Hematopoietic multipotent progenitor cell (in vitro differentiated cells): ENCODE results near the gene VEPH1. TPM values are rescaled to one million over a fixed set of nuclear protein-coding genes. Genes with fewer than 3 reads are reported as not detected.
"Not testable (repeated sequence)": the region's sequence is repeated elsewhere in the genome, so short reads cannot be mapped to it uniquely, and the experiment has no call there.

ENCODE experiments used
- DNase-seq, 3 donors: peaks; one replicate each; pipeline ENCODE4 v3.0.0-alpha.2; 2011 to 2015; ENCODE audit warnings: low read depth in 2 of 3, low spot score in 2 of 3
- total RNA-seq: library from RNA; depleted of rRNA; stranded (reverse); fragments of >200 nt; gene quantifications from one replicate; pipeline ENCODE4 v1.2.3, GENCODE V29; 2012

VEPH1 gene
- total RNA-seq, 1 donor = 0.27 TPM

DNA sequence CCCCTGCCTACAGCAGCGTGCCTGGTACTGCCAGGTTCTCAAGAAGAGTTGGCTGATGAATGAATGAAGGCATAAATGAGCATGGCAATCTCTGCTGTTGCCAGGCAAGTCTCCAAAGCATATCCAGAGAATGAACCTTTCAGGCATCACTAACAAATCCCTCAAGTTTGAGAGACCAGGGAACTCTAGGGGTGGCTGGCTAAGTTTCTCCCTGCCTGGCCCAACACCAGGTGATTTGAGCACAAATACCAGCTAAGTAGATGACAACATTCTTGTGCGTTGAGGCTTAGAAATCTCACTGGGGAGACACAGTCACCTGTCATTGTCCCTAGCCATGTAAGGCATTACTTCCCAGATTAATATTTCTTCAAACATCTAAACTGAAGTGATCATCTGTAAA is 147.9 kb downstream of the VEPH1 start:
- DNase-seq = no peak

DNA sequence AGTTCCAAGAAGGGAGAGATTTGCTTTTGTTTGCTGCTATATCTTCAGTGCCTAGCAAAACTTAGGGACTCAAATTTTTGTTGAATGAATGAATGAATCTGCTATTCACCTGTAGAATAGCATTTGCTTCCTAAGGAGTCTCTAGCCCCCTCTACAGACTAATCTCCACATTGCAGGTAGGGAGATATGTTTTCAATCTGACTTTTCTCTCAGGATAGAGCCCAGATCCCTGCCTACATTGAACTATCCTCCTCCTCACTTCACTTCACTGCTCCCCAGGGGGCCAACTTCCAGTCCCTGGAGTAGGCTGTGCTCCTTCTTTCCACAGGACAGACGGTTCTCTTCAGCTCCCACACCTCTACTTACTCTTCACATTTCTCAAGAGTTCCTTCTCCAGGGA is 148.5 kb downstream of the VEPH1 start:
- peak in 1 of 3 donors; percentile 12 for DNase-seq

DNA sequence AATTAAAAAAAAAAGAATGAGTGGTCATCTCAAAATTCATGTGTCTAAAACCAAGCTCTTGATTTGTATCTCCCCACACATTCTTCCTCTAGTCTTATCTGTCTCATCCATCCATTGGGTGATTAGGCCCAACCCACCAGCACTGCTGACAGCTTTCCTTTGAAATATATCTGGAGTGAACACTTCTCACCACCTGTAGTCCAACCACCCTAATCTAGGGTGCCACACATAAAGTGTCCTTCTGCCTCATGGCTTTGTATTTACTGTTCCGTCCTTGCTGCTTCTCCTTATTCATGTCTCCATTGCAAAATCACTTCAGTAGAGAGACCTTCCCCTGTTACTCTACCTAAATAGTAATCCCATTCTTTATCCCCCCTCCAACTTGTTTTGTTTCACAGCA is 149.0 kb downstream of the VEPH1 start:
- peak in 2 of 3 donors; percentile 14 to 65 for DNase-seq

DNA sequence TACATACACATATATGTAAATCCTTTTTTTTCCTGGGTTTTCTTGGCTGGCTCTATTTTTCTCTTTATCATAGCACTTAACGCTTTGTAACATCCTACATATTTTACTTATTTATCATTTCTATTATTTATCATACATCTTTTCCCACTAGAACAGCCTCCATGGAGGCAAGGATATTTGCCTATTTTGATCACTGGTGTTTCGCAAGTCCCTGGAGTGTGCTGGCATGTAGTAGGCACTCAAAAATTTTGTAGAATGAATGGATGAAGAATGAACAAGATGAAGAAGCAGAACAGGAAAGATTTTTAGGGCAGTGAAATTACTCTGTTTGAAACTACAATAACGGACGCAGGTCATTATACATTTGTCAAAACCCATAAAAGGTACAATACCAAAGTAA is 149.6 kb downstream of the VEPH1 start:
- no peak for DNase-seq

DNA sequence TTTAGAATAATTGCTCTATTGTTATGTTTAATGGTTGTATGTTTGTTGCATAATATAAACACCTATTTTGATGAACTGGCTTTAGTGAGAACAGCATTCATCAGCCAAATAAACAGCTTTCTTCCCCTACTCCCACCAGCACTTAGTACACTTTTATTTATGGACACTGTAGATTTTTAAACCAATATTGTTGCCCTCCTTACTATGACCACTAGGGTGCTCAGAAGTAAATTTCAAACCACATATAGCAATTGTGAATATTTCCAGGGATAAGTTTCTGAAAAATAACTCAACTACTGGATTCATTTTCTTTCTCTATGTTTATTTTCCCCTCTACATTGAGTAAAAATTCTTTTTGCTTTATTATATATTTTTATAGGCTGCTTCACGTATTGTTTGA is 151.2 kb downstream of the VEPH1 start:
- no peak for DNase-seq

DNA sequence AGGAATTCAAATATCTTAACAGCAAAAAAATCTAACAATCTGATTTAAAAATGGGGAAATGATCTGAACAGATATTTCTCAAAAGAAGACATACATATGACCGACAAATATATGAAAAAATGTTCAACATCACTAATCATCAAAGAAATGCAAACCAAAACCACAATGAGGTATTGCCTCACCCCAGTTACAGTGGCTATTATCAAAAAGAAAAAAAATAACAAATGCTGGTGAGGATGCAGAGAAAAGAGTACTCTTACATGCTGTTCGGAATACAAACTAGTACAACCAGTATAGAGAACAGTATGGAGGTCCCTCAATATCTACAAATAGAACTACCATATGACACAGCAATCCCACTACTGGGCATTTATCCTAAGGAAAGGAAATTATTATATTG is 152.6 kb downstream of the VEPH1 start:
- DNase-seq = not testable (repeated sequence)

DNA sequence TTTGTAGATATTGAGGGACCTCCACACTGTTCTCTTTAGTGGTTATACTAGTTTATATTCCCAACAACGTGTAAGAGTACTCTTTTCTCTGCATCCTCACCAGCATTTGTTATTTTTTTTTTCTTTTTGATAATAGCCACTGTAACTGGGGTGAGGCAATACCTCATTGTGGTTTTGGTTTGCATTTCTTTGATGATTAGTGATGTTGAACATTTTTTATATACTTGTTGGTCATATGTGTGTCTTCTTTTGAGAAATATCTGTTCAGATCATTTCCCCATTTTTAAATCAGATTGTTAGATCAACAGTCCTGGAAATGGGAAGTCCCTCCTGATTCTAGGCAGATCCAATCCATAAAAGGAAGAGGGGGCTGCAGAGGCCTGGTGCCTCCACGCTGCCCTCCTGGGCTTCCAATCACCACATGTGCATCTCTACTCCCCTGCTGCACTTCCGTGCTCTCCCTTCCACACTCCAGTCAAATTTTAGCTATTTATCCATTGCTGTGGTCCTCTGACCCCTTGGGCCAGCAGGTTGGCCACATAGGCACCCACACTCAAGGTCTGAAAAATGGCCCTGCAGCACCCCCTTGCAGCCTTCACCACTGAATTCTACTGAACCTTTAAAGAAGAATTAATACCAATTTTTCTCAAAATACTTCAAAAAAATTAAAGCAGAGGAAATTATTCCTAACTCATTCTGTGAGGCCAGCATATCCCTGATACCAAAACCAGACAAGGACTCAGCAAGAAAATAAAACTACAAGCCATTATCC is 154.7 kb downstream of the VEPH1 start:
- DNase-seq = not testable (repeated sequence)

DNA sequence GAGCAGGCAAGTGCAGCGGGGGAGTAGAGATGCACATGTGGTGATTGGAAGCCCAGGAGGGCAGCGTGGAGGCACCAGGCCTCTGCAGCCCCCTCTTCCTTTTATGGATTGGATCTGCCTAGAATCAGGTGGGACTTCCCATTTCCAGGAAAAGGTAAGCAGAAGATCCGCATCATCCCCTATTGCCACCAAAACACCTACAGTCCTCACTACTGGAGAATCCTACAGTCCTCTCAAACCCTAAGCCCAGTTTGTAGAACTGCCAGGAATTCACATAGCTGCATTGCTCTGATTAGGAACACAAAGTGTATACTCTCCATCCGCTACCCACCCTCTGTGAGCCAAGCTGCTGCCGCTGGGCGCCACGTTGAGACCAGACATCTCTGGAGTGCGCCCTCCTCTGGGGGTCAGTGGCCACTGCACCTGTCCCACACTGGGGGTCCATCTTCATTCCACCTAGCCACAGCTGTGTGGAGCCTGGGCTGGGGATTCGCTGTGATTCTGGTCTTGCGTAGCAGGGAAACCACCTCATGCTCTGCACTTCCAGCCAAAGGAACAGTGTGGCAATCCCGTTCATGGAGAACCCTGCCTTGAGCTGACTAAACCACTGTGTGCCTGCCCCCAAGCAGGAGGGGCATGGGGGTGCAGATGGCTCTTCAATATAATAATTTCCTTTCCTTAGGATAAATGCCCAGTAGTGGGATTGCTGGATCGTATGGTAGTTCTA is 155.5 kb downstream of the VEPH1 start:
- no peak for DNase-seq

DNA sequence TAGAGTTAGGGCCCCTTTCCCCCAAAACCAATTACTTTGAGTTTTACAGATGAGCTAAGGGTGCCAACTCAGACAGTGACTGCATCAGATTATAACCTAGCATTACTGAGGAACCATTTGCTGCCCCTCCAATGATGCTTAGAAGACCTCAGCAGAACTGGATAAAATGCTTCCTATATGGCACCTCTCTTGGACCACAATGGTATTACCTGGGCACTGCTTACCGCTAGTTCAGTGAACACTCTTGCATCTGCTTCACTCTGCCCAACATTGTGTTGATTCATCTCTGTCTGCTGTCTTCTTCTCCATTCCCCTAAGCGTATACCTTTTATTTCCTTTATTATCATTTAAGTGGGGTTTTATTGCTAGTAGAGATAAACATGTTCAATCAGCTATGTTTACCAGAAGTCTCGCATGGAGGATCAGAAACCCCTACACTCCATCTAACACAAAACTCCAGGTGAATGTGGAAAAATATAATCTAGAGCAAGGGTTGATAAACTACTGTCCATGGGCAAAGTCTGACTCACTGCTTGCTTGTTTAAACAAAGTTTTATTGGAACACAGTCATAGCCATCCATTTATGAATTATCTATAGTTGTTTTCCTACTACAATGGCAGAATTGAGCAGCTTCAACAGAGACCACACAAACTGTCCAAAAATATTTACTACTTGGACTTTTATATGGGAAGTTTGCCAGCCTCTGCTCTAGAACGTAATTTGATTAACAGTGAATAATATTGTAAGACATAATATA is 166.8 kb downstream of the VEPH1 start:
- DNase-seq = no peak

DNA sequence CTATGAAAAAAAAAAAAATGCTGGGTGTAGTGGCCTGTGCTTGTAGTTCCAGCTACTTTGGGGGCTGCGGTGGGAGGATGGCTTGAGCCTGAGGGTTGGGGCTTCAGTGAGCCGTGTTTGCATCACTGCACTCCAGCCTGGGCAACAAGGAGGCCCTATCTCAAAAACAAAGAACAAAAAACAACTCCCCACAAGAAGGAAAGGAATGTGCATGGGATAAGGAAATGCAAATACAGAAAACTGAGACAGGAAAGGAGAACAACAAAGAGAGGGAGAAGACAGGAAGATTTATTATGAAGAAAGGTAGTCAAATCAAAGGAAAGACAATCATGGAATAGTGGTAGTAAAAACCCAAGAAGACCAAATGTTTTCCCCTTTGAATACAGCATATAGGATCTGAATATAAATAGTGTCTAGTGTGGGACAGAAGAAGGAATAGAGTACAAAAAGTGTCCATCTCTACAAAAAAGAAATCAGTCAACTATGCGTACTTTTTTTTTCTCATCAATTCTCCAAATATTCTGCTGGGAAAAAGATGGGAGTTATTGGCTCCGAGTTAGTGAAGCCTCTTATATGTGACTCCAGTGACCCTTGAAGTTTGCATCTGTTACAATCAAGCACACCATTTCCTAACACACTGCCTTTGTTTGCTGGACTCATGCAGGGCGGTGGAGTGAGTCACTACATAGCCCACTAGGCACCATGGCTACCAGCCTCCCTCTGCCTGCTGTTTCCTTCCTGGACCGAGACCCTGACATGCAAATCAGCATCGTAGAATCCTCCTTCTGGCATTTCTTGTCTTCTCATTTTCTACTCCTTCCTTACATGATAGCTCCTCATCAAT is 167.8 kb downstream of the VEPH1 start:
- DNase-seq = no peak

DNA sequence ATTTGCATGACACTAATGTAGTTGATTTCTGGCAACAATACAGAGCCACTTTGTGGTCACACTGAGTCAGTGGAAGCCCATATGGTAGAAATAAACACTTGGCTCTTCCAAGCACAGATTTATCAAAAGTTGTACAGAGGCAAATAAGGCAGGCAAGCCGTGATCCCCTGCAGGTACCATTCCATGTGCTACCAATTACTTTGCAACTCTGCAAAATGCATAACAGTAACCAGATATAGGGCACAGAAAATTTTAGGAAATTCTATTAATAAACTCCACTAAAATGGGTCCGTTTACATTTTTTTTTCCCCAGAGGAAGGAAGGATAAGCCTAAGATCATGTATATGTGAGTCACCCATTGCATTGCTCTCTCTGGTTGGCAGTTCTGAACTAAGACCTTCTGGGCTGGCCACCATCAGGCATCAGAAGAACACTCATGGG is 169.6 kb downstream of the VEPH1 start:
- DNase-seq = no peak

DNA sequence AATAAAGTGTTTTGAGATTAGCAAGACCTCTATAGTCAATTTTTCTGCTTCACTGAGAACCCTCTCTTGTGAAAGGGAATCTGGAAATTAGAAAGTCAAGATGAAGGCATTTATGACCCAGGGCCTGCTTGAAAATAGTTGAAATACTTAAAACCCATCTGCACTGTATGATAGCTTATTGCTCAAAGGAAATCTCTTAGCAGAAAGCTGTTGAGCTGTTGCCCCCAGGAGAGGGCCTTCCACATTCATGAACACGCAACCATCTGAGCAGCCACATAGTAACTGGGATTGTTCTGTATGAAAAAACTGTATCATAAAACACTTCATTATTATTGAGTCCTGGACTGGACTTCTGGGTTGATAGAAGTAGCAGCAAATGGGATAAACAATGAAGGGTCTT is 173.0 kb downstream of the VEPH1 start:
- DNase-seq = no peak

DNA sequence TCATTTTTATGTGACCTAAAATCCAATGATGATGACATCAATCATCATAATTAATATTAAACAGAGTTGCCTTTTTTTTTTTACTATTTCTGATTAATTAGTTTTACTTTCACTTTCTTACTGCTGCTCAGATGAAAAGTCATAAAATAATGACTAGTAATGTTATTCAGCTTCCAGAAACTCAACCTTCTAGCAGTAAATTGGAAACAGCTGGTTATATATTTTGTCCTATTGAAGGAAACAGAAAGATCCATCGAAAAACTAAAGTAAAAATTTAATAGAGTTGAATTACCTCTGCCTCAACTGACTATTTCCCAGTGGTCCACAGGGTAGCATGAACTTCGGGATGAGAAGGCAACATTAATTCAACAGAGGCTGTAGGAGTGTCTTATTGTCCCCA is 173.7 kb downstream of the VEPH1 start:
- DNase-seq = no peak

DNA sequence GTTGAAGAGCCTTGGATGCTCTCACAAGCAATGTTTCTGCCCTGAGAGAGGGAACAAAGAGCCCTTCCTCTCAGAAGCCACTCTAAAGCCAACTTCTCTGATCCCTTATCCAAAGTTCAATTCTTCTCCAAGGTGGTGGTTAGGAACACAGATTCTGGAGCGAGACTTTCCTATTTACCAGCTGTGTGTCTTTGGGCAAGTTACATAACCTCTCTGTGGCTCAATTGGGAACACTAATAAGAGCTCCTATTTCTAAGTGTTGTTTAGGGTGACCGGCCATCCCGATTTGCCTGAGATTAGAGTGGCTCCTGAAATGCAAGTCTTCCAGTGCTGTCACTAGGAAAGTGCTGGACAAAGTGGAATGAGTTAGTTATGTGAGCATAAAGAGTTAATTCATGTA is 175.4 kb downstream of the VEPH1 start:
- no peak for DNase-seq

DNA sequence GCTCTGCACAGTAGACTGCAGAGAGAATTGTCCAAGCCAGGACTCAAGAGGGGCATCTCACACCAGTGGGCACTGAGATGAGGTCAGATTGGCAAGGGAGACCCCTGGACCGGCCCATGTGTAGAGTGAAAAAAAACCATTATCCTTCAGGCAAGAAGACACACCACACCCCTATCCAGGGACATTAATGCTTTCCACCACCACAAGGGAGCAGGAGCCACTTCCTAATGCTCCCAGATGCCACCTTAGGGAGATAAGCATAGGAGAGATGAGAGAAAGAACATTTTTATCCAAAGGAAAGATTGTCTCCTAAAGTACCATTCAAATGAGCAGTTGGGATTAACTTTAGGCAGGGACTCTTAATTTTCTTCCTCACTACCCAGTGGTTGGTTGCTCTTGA is 176.2 kb downstream of the VEPH1 start:
- DNase-seq = no peak

DNA sequence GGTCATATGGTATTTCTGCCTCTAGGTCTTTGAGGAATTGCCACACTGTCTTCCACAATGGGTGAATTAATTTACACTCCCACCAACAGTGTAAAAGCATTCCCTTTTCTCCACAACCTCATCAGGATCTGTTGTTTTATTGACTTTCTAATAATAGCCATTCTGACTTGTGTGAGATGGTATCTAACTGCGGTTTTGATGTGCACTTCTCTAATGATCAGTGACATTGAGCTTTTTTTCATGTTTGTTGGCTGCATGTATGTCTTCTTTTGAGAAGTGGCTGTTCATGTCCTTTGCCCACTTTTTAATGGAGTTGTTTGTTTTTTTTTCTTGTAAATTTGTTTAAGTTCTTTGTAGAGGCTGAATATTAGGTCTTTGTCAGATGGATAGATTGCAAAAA is 178.3 kb downstream of the VEPH1 start:
- DNase-seq = not testable (repeated sequence)

DNA sequence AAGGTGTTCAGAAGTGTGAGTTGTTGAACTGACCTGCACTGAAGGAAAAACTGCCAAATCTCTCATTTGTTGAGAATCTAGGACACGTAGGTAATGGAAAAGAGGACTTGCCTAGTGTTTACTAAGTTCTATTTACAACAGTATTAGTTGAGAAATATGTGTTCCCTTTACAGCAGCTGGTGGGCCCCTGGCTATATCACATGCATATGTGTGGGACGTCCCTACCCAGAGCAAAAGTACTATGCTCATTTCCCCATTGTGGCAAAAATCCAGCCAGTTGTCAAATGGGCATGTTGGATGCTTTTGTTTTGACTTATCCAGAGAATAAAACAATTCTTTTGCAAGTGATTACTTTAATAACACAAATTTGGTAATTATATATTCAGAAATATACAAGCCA is 179.9 kb downstream of the VEPH1 start:
- DNase-seq = no peak

DNA sequence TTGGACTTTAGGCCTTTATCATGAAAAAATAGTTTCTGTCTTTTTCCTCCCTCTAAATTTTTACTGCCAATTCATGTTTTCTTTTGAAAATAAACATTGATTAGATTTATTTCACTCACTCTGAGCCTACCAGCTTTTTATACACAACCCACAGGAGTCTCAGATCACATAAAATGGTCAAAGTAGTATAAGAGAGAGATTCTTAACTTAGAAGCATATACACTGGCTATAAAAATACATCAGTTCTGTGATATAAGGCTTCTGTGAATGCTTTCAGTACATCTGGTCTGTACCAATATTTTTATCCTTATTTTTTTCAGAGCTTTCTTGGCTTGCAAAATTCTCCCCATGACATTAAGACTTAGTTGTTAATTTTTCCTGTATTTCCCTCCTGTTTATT is 183.5 kb downstream of the VEPH1 start:
- no peak for DNase-seq

DNA sequence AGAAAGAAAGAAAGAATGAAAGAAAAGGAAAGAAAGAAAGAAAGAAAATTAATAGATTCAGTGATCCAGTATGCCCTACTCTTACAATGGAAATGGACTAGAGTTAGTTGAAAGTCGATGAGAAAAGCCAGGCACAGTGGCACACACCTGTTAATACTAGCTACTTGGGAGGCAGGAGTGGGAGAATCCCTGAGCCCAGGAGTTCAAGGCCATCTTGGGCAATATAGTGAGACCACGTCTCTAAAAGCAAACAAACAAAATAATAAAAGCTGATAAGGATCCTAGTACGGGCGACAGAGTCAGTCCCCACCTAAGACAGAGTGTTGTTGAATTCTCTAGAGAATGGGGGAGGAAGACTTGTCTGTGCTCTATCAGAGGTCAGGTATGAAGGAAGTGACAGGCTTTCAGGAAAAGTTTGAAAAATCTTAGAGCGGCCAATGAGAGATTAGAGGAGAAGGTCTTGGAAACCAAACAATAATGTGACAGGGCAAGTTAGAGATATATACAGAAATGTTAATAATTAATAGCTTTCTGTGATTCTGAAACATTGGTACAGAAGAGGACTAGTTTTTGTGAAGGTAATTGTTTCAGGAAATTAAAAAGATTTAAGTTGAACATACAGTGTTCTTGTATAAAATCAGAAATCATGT is 184.5 kb downstream of the VEPH1 start:
- DNase-seq = no peak

DNA sequence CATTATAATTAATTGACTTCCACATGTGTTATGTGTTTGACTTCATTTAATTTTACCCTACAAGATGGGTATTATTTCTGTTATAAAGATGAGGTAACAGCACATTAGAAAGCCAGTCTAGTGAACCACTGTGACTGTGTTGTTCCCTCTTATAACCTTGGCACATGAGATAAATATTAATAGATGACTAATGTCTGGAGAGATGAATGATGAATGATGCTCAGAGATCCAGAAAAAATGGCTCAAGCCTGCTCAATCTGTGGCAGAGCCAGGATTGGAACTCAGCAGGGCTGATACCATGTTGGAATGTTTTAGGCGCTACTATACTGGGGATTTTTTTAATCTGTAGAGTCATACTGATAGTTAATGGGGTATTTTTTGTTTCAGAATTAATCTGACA is 185.3 kb downstream of the VEPH1 start:
- DNase-seq = no peak
